ENCODE data around the gene PLIN3. TPM values are rescaled to one million over a fixed set of nuclear protein-coding genes. Genes with fewer than 3 reads are reported as not detected.
A peak's percentile ranks its signal among the peaks of the same experiment; 100 is the strongest.
"Not testable (repeated sequence)": the region's sequence is repeated elsewhere in the genome, so short reads cannot be mapped to it uniquely, and the experiment has no call there.

PLIN3 gene
- total RNA-seq, 1 donor from 2014 or later: 73.1 TPM

- DNase-seq (ENCODE audit: low spot score): no peak
- H3K4me1 Mint-ChIP-seq (ENCODE audit: unreplicated experiment): no peaks in the 10 kb centered on the region
- no peak overlapping the region for H3K27ac Mint-ChIP-seq (ENCODE audit: unreplicated experiment)
- H3K9me3 Mint-ChIP-seq (ENCODE audit: unreplicated experiment): no peaks in the 10 kb centered on the region
- peaks cover 3% of the 10 kb centered on the region for H3K27me3 Mint-ChIP-seq (ENCODE audit: unreplicated experiment)
- H3K36me3 Mint-ChIP-seq (ENCODE audit: low read depth, unreplicated experiment): peaks cover 31% of the 10 kb centered on the region
- TF ChIP-seq CTCF (IDR thresholded peaks at IDR 0.05; ENCODE audit: unreplicated experiment): no peak
- peak overlapping the region; percentile 67 for H3K4me3 Mint-ChIP-seq (ENCODE audit: unreplicated experiment)
These were observed 23.9 kb downstream of the PLIN3 start for GRCh38 chr19:4843647-4843965.

GRCh38 chr19:4839192-4839591, 28.3 kb downstream of the PLIN3 start:
- peaks cover 41% of the 10 kb centered on the region for H3K36me3 Mint-ChIP-seq (ENCODE audit: low read depth, unreplicated experiment)
- TF ChIP-seq CTCF (IDR thresholded peaks at IDR 0.05; ENCODE audit: unreplicated experiment): no peak

GRCh38 chr19:4832776-4833175, 34.7 kb downstream of the PLIN3 start:
- DNase-seq (ENCODE audit: low spot score): no peak
- peaks cover 6% of the 10 kb centered on the region for H3K36me3 Mint-ChIP-seq (ENCODE audit: low read depth, unreplicated experiment)
- no peak overlapping the region for H3K4me3 Mint-ChIP-seq (ENCODE audit: unreplicated experiment)
- no peak overlapping the region for H3K27ac Mint-ChIP-seq (ENCODE audit: unreplicated experiment)
- no peaks in the 10 kb centered on the region for H3K9me3 Mint-ChIP-seq (ENCODE audit: unreplicated experiment)
- peaks cover 5% of the 10 kb centered on the region for H3K4me1 Mint-ChIP-seq (ENCODE audit: unreplicated experiment)
- peaks cover 15% of the 10 kb centered on the region for H3K27me3 Mint-ChIP-seq (ENCODE audit: unreplicated experiment)
- TF ChIP-seq CTCF (IDR thresholded peaks at IDR 0.05; ENCODE audit: unreplicated experiment): no peak

More at GRCh38 chr19:4839192-4839591, 28.3 kb downstream of the PLIN3 start:
- H3K4me3 Mint-ChIP-seq (ENCODE audit: unreplicated experiment): peak overlapping the region; percentile 59
- no peak for DNase-seq (ENCODE audit: low spot score)
- H3K4me1 Mint-ChIP-seq (ENCODE audit: unreplicated experiment): no peaks in the 10 kb centered on the region
- H3K27me3 Mint-ChIP-seq (ENCODE audit: unreplicated experiment): peaks cover 3% of the 10 kb centered on the region
- no peaks in the 10 kb centered on the region for H3K9me3 Mint-ChIP-seq (ENCODE audit: unreplicated experiment)
- H3K27ac Mint-ChIP-seq (ENCODE audit: unreplicated experiment): no peak overlapping the region

- H3K36me3 Mint-ChIP-seq (ENCODE audit: low read depth, unreplicated experiment); H3K9me3 Mint-ChIP-seq (ENCODE audit: unreplicated experiment); H3K4me1 Mint-ChIP-seq (ENCODE audit: unreplicated experiment); H3K27ac Mint-ChIP-seq (ENCODE audit: unreplicated experiment); DNase-seq (ENCODE audit: low spot score): not testable (repeated sequence)
- Mint-ChIP-seq H3K27me3 (ENCODE audit: unreplicated experiment) (peaks cover 15% of the 10 kb centered on the region), H3K4me3 (ENCODE audit: unreplicated experiment) (peak overlapping the region; percentile 47)
These were observed 35.5 kb downstream of the PLIN3 start for GRCh38 chr19:4831979-4832340.

- peak; percentile 35 for DNase-seq (ENCODE audit: low spot score)
- no peak for TF ChIP-seq CTCF (IDR thresholded peaks at IDR 0.05; ENCODE audit: unreplicated experiment)
- H3K4me3 Mint-ChIP-seq (ENCODE audit: unreplicated experiment): peak within 1 kb of the TSS; percentile 85
- H3K36me3 Mint-ChIP-seq (ENCODE audit: low read depth, unreplicated experiment): no peaks in the 10 kb centered on the region
- H3K9me3 Mint-ChIP-seq (ENCODE audit: unreplicated experiment): no peaks in the 10 kb centered on the region
- peaks cover 5% of the 10 kb centered on the region for H3K4me1 Mint-ChIP-seq (ENCODE audit: unreplicated experiment)
- peaks cover 15% of the 10 kb centered on the region for H3K27me3 Mint-ChIP-seq (ENCODE audit: unreplicated experiment)
- H3K27ac Mint-ChIP-seq (ENCODE audit: unreplicated experiment): no peak within 1 kb of the TSS
These were observed 36.0 kb downstream of the PLIN3 start, which contains the start of gene TICAM1 for GRCh38 chr19:4831304-4831978. TICAM1 (minus strand) TSS chr19:4831712; CDS start chr19:4818377, 13,335 bp downstream.
